GM21529 (cell line): ENCODE measurements around the gene UGT1A8.
"Not testable (repeated sequence)": the region's sequence is repeated elsewhere in the genome, so short reads cannot be mapped to it uniquely, and the experiment has no call there.

Experiments
- ATAC-seq: cut with Tn5 transposase; IDR thresholded peaks from one replicate; pipeline ENCODE4 v1.9.1; 2021; ENCODE audit not compliant: unreplicated experiment

The UGT1A8 gene

GRCh38 chr2:233713262-233713615 is 95.8 kb downstream of the UGT1A8 start:
- ATAC-seq = no peak

- ATAC-seq = no peak
Observed at GRCh38 chr2:233714121-233714520, 96.7 kb downstream of the UGT1A8 start.

GRCh38 chr2:233718552-233718951 is 101.1 kb downstream of the UGT1A8 start, which contains the start of gene UGT1A4:
UGT1A4 (plus strand) TSS chr2:233718736; CDS start chr2:233718821, 85 bp downstream.
- ATAC-seq = no peak

GRCh38 chr2:233728723-233729301 is 111.4 kb downstream of the UGT1A8 start, which contains the start of gene UGT1A3:
UGT1A3 (plus strand) TSS chr2:233729042; CDS start chr2:233729127, 85 bp downstream.
- ATAC-seq = no peak

- not testable (repeated sequence) for ATAC-seq
Observed at GRCh38 chr2:233736868-233737653, 119.6 kb downstream of the UGT1A8 start.

GRCh38 chr2:233740870-233741269 is 123.4 kb downstream of the UGT1A8 start:
- ATAC-seq = no peak

- ATAC-seq = no peak
Observed at GRCh38 chr2:233743464-233744259, 126.2 kb downstream of the UGT1A8 start.

- ATAC-seq = no peak
Observed at GRCh38 chr2:233745073-233745755, 127.8 kb downstream of the UGT1A8 start.

GRCh38 chr2:233745838-233746237 is 128.4 kb downstream of the UGT1A8 start:
- not testable (repeated sequence) for ATAC-seq

GRCh38 chr2:233746475-233747282 is 129.2 kb downstream of the UGT1A8 start:
- ATAC-seq = no peak

GRCh38 chr2:233747283-233747544 is 129.8 kb downstream of the UGT1A8 start:
- no peak for ATAC-seq

GRCh38 chr2:233750689-233751088 is 133.3 kb downstream of the UGT1A8 start:
- not testable (repeated sequence) for ATAC-seq

GRCh38 chr2:233751212-233752009 is 134.0 kb downstream of the UGT1A8 start:
- not testable (repeated sequence) for ATAC-seq

- no peak for ATAC-seq
Observed at GRCh38 chr2:233754872-233755611, 137.6 kb downstream of the UGT1A8 start.

GRCh38 chr2:233756429-233757081 is 139.1 kb downstream of the UGT1A8 start:
- ATAC-seq = no peak

GRCh38 chr2:233758141-233758540 is 140.7 kb downstream of the UGT1A8 start:
- ATAC-seq = no peak

- no peak for ATAC-seq
Observed at GRCh38 chr2:233758849-233759248, 141.4 kb downstream of the UGT1A8 start.

- ATAC-seq = no peak
Observed at GRCh38 chr2:233760043-233760442, 142.6 kb downstream of the UGT1A8 start, which contains the start of gene UGT1A1. UGT1A1 (plus strand) TSS chr2:233760270; CDS start chr2:233760288, 18 bp downstream.
